Measurements from ENCODE around the gene MATCAP1. TPM values are rescaled to one million over a fixed set of nuclear protein-coding genes. Genes with fewer than 3 reads are reported as not detected.

The MATCAP1 gene
- polyA plus RNA-seq, 10 donors: 12.5 to 26.5 (median 18.1) TPM

DNA sequence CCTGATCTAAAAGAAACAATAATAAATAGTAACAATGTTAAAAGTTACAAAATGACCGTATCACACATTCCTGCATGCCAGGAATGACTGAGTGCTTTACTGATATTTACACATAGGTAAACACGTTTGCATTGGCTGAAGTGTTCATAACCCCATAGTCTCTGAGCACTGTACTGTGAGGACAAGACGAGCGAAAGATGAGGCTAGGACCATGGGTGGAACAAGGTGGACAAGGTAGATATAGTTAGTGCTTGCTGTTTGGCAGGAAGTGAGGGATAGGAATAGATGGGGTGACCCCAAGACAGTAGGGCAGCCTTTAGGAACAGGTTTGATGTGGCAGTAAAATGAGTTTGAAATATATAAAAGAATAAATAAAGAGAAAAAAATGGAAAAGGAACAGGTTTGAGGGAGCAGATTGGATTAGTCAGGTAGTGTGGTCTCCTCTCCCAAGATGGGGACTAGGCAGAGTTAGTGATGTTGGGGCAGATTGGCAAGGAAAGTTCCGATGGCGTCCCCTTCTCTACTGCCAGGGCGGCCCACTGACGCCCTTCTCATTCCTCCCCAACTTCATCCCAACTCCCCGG lies 7.7 kb upstream of the MATCAP1 start:
- no peak for DNase-seq

DNA sequence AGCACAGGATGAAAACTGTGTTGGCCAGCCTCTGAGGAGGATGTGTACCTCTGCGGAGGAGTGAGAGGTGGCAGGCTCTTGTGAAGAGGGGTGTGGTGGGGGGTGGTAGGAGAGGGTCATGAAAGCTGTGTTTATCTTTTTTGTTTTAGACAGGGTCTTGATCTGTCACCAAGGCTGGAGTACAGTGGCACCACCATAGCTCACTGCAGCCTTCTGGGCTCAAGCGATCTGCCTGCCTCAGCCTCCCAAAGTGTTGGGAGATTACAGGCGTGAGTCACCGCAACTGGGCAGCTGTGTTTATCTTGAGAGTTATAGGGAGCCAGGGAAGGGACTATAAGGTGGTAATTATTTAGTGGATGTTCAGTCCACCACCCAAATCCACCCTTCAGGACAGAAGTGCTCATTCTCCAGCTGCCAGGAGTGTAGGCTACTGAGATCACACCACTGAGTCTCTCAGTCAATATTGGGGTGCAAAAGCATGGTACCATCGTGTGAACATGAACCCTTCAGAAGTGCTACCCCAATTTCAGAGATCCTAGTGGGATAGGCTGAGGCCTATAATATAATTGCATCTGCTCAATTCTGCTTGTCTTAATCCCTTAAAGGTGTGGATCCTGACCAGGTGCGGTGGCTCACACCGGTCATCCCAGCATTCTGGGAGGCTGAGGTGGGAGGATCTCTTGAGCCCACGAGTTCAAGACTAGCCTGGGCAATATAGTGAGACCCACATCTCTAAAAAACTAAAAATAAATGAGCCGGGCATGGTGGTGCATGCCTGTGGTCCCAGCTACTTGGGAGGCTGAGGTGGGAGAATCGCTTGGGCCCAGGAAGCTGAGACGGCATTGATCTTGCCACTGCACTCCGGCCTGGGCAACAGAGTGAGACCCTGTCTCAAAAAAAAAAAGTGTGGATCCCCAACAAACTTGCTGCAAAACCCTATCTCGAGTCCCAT lies 7.0 kb upstream of the MATCAP1 start:
- no peak for DNase-seq

DNA sequence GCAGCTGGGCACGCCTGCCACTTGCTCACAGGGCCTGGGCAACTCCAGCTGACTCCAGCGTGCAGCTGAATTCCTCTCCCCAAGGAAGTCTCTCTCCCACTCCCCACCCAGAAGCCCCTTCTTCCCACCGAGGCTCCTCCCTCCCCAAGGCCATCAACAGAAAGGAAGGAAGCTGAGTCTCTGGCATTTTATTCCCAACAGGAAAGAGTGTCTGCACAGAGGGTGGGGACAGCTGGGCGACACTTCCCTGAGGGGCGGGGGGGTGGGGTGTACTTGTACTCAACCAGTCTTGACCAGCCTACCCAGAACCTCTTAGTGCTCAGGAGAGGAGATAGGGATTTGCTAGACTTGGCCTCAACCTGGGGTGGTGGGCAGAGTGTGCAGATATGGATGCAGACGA lies 6.3 kb upstream of the MATCAP1 start, which contains the start of gene EXOC3L1:
Gene EXOC3L1, minus strand, starts transcription at position 96 of the 400 bp plus-strand sequence. CDS start 460 bp downstream, outside the sequence.
- no peak for DNase-seq

DNA sequence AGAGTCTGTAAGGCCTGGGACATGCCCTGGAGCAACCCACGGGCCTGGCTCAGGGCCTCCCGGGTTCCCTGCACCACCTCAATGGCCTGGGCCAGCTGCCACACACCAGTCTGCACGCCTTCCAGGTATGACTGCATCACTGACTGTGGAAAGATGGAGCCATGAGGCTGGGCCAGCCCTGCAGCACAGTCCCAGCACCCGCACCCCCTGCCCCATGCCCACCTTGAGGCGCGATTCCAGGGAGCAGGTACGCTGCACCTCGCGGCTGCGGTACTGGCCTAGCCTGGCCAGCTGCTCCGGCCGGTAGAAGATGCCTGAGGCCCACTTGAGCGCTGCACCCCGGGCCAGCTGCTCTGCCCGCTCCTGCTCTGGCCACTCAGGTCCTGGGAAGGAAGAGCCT lies 5.0 kb upstream of the MATCAP1 start:
- no peak for DNase-seq

DNA sequence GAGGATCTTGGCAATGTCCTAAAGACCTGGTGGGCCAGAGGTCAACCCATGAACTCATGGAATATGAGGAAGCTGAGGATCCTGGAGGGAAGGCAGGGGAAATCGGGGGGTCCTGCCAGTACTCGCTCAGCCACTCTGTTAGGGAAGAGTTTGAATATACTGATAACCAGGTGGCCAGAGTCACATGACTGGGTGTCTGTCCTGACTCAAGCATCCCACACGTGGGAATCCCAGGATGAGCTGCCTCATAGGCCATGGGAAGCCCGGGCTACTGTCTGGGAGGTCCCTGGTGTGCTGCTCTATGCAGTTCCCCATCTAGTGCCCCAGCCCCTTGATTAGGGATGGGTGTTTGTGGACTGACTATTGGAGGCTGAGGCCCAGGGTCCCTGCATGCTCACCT lies 4.6 kb upstream of the MATCAP1 start:
- DNase-seq: no peak

DNA sequence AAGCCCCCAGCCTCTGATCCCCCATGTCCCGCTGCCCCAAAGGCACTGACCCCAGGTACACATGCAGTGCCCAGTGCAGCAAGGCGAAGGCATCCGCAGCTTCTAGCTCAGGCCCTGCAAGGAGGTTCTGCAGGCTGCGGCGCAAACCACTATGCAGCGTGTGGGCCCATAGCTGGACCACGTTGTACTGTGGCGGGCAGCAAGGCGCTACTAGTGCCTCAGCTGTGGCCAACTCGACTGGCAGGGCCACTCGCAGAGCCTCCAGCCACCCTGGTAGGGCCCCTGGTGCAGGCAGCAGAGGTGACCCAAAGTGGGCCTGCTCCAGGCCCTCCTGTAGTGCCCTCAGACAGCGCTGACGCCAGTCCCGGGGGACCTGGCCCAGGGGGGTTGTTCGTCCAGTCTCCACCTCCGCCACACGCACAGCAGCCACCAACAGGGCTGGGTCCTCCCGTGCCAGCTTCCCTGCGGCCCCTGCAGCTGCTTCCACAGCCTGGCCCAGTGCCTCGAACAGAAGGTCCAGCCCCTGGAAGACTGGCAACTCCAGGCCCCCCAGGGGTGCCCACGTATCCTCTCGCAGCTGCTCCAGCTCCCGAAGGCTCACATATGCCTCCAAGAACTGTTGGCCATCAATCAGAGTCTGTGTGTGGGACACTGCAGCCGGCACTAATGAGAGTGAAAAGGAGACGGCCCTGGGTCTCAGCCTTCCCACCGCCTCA lies 3.6 kb upstream of the MATCAP1 start:
- peak in 2 of 3 donors; percentile 54 to 65 for DNase-seq

DNA sequence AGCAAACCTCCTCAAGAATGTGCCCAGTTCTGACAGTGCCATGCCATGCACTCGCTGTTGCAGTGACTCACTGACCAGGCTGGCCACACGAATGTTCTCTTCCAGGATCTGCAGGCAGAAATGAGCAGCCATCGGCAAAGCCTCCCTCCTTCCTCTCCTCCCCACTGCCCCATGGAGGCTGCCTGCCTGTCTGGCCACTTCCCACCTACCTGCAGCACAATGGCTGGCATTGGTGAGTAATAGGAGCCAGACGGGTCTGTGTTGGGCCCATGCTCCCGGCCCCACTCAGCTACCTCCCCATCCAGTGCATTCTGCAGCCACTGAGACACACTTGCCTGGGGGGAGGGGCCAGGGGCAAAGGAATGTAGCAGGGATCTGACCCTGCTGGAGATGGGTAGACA lies 2.8 kb upstream of the MATCAP1 start:
- no peak for DNase-seq

DNA sequence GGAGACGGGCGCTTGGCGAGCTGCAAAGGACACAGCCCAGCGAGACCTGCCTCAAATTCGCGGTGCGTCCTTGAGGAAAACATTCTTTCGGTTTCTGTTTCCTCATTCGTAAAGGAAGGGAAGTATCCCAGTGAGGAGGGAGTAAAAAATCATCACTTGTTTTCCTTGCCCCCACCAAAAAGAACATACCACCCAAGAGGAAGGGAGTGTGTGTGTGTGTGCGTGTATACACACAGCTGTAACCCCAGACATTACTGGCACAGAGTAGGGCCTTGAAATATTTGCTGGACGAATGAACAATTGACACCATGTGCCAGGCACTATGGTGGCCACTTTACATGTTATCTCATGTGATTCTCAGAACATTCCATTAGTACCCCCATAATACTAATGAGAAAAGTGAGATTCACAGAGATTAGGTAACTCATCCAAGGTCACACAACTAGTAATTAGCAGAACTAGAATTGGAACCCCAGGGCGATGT lies 1.9 kb upstream of the MATCAP1 start:
- DNase-seq: no peak

DNA sequence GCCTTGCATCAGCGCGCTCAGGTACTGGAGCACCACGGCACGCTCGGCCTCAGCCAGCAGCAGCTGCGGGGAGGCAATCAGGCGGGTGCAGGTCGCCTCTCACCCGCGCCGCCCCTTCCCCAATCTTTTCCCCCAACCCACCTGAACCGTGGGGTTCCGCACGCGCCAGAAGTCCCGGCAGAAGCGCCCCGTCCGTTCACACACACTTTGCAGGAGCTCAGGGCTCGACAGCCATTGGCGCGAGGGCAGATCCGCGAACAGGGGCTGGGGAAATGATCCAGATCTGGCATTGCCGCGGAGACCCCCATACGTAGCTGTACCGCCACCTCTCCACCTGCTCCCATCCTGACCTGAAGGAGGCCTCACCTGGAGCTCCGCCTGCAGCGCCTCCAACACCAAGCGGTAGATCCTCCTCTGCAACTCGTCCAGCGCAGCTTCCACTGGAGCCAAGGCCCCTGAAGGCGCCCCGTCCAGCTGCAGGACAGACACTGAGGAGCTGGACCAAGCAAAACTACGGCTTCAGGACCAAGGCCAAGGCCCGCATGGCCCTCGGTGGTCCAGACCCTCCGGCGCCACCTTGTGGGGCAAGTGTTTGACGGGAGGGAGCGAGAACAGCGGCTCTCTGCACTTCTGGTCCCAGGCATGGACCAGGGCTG lies 1.4 kb upstream of the MATCAP1 start:
- DNase-seq: peak; percentile 83 to 95 (median 92)

DNA sequence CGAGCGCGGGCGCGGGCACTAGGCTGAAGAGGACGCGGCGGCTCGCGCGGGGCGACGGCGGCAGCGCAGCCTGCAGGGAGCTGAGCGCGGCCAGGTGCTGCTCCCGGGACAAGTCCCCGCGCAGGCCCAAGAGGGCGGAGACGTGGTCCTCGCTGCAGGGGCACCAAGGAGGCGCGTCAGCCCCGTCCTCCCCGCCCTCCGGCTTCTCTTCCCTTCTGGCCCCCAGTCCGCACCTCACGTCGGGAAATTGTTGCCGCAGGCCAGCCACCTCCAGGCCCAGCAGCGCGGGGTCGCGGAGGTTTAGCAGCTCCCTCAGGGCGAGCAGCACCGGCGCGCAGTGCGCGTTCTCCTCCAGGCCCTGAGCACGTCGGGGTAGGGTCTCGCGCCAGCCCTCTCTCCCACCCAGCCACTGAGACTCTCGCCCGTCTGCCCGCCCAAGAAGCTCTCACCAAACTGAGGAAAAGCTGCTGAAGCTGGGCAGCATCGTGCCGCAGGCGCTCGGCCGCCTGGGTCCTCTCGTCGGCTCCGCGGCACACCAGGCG lies 761 bp upstream of the MATCAP1 start:
- no peak for DNase-seq

DNA sequence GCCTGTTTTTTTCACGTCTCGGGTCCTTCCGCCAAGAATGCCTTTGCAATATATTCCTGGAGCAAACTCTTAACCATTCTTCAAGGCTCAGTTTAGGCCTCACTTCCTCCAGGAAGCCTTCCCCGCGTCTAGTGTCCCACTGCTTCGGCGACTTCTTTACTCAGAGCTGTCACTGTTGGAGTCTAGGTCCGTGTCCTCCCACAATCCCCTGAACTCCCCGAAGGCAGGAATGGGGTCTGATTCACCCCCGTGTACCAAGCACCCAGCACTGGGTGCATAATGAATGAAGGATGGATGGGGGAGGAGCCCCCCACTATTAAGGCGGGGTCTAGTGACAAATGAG lies 508 bp downstream of the MATCAP1 start:
- DNase-seq: no peak

DNA sequence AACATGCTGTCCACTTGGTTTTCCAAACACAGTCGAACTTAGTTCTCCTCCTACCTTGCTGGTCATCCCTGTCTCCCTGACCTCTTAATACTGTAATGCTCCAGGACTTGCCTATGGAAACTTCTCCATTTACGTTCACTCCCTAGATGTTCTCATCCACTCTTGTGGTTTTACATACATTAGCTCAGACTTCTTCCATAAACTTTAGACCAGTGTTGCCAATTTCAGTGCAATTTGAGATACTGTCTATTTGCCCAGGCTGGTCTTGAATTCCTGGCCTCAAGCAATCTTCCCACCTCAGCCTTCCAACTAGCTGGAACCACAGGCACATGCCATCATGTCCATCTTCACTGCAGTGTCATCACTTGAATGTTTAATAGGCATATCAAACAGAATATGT lies 1.5 kb downstream of the MATCAP1 start:
- no peak for DNase-seq

DNA sequence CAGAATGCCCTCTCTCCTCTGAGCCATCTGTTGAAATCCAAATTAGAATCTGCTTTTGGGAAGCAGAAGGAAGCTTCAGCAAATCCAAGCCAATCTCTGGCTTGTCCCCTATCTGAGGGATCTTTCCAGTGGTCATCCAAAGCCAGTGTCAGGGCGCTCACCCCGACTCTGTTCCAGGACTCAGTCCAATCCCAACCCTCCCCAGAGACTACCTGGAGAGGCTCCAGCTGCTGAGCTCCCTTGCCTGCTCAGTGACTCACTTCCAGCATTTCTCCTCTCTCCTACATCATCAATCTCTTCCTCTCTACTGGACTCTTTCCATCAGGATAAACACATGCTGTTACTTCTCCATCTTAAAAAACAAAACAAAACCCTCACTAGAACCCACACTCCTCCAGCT lies 2.4 kb downstream of the MATCAP1 start:
- peak in 1 of 3 donors; percentile 35 for DNase-seq

DNA sequence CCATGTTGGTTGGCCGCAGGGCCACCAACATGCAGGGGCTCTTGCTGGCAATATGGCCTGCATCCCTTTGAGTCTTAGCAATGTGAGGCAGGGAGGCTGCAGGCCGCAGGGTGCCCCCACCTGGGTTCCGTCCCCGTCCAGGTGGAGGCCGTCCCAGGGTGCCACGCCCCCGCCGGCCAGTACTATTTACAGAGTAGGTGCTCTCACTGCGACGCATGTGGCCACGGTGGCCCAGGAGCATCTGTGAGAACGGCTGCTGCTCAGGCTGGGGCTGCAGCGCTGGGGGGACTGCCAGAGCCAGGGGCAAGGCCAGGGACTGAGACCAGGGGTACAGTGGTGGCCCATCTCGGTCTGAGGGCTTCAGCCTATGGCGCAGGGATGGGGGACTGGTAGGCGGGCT lies 3.6 kb downstream of the MATCAP1 start:
- DNase-seq: no peak

DNA sequence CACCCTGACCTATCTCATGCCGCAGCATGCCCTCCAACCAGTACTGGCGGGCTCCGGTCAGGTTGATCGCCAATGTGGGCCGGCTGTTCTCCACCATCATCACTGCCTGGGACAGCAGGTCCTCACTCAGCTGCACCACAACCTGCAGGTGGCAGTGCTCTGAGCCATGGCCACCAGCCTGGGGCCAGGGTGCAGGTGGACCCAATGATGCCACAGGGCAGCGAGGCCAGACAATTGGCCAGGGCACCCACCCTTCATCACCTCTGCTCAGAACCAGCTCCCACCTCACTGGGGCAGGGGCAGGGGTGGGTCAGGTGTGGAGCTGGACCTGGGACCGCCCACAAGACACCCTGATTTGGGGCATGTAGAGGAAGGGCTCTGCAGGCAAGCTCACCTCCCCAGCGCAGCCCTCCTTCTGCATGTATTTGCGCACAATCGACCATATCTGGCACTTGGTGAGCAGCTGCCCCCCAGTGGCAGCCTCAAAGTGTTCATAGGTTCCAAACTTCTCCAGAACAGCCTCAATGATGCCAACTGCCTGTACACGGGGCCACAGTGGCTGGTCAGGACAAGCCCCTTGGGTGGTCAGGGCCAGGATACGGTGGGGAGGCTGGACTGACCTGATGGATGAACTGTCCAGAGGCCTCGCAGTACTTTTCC lies 4.2 kb downstream of the MATCAP1 start:
- DNase-seq: no peak

DNA sequence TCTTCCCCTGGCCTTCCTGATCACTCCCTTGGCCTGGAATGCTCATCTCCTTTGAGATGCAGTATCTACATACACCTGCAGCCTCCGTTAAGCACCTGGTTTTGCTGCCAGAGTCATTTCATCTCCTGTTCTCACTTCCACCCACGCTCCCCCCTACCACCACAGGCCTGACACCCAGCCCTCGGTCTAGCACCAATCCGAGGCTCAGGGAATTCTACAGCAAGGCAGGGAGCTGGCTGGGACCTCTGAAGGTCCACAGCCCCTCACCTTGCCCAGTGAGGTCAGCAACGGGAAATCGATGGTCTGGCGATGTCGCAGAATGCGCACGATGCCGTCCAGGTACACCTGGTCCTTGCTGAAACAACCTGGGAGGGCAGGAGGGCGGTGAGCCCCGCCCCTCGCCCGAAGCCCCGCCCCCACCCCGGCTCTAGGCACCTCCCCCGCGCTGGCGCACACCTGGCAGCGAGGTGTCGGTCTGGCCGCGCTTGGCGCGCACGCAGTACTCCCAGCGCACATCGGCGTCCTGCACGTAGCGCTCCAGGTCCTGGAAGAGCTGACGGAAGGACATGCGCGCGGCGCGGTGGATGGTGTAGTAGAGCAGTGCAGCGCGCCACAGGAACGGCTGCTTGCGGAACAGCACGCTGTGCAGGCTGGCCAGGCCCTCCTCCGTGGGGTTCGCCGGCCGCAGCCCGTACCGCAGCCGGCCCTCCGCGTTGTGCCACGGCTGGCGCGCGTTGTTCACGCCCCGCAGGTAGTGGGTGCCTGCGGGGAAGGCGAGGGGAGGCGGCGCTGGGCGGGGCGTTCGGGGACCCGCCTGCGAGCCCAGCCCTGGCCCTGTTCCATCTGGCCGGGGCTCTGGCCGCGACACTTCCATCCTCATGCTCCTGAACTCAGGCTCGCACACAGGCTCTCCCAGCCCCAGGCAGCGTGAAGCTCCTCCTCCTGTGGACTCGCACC lies 5.7 kb downstream of the MATCAP1 start:
- peak in 1 of 3 donors; percentile 88 for DNase-seq

DNA sequence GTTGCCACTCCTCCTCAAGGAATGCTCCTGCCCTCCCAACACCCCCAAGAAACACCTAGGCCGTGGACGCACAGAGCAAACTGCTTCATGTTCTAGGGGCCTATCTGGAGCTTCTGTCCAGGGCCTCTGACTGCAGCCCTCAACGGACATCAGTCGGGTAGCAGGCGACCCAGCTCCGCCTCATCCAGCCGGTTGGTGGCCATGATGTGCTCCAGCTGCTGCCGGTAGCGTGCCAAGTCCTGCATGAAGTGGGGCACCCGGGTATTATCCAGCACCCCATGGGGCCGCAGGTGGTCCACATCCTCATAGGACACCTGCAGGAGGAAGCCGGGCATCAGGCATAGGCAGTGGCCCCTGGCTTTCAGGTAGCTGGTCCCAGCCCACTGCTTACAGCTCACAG lies 7.1 kb downstream of the MATCAP1 start:
- DNase-seq: no peak

DNA sequence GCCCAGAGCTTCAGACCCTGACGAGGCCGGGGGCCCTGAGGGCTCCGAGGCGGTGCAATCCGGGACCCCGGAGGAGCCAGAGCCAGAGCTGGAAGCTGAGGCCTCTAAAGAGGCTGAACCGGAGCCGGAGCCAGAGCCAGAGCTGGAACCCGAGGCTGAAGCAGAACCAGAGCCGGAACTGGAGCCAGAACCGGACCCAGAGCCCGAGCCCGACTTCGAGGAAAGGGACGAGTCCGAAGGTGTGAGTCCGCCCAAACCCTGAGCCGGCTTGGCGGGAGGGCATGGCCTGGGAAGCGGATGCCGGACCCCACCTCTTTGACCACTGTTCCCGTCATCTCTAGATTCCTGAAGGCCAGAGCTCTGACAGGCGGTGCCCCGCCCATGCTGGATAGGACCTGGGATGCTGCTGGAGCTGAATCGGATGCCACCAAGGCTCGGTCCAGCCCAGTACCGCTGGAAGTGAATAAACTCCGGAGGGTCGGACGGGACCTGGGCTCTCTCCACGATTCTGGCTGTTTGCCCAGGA lies 9.0 kb downstream of the MATCAP1 start:
- no peak for DNase-seq

All from muscle of back (tissue), 11 donors.